ENCODE data around the gene THAP11.

Gene THAP11

GRCh38 chr16:67882374-67883145 lies 40.4 kb downstream of the THAP11 start:
- peak in 54 of 56 donors; percentile 14 to 92 (median 74) for DNase-seq

GRCh38 chr16:67883146-67883871 lies 41.2 kb downstream of the THAP11 start:
- DNase-seq, result peak in 5 of 56 donors; percentile 11 to 26 (median 21)

GRCh38 chr16:67883872-67884261 lies 41.7 kb downstream of the THAP11 start:
- DNase-seq, result peak in 30 of 56 donors; percentile 8 to 68 (median 28)

- DNase-seq, result peak; percentile 39 to 95 (median 86)
These were observed 42.6 kb downstream of the THAP11 start, which contains the start of gene NRN1L for GRCh38 chr16:67884684-67885083. NRN1L (plus strand) TSS chr16:67884885; CDS start chr16:67884904, 19 bp downstream.

- no peak for DNase-seq
These were observed 43.4 kb downstream of the THAP11 start for GRCh38 chr16:67885545-67885944.

GRCh38 chr16:67885976-67886375 lies 43.9 kb downstream of the THAP11 start:
- DNase-seq, result no peak

- DNase-seq, result no peak
These were observed 44.3 kb downstream of the THAP11 start for GRCh38 chr16:67886387-67886786.

GRCh38 chr16:67888331-67888730 lies 46.2 kb downstream of the THAP11 start:
- peak in 1 of 56 donors; percentile 12 for DNase-seq

GRCh38 chr16:67892375-67892774 lies 50.3 kb downstream of the THAP11 start:
- no peak for DNase-seq

- DNase-seq, result peak; percentile 60 to 98 (median 93)
These were observed 51.0 kb downstream of the THAP11 start, which contains the start of gene PSKH1 for GRCh38 chr16:67892899-67893742. PSKH1 (plus strand) TSS chr16:67893254; CDS start chr16:67908750, 15,496 bp downstream.

Data from nucleus accumbens (tissue), 56 donors.